GOT3 (cell line): ENCODE data around the gene MED15.

Experiments used
- DNase-seq: peaks from one replicate; lab custom pipeline; 2025; ENCODE audit warnings: mixed read lengths; lab: John Stamatoyannopoulos, UW

Gene MED15

GRCh38 chr22:20510811-20511577 lies 3.6 kb downstream of the MED15 start:
- no peak for DNase-seq

DNA sequence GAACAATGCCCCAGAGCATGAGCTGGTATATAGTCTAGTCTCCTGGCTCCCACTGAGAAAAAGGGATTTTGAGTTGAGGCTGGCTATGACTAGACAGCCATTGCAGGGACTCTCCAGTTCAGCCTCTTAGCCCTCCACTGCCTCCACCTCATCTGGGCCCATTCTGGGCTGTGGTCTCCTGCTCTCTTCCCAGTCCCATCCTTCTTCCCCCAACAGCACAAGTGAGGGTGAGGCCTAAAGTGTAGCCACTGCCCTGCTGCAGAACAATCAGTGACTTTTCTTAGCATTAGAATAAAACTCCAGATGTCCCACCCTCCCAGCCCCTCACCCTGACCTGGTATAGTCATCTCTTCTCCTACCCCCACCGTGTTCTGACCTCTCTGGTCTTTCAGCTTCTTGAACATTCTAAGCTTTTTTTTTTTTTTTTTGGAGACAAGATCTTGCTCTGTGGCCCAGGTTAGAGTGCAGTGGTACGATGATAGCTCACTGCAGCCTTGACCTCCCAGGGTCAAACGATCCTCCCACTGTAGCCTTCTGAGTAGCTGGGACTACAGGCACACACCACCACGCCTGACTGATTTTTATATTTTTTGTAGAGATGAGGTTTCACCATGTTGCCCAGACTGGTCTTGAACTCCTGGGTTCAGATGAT lies 4.3 kb downstream of the MED15 start:
- no peak for DNase-seq

GRCh38 chr22:20514658-20515406 lies 7.4 kb downstream of the MED15 start:
- DNase-seq = no peak

- no peak for DNase-seq
These were observed 9.0 kb downstream of the MED15 start for GRCh38 chr22:20516399-20516798.

DNA sequence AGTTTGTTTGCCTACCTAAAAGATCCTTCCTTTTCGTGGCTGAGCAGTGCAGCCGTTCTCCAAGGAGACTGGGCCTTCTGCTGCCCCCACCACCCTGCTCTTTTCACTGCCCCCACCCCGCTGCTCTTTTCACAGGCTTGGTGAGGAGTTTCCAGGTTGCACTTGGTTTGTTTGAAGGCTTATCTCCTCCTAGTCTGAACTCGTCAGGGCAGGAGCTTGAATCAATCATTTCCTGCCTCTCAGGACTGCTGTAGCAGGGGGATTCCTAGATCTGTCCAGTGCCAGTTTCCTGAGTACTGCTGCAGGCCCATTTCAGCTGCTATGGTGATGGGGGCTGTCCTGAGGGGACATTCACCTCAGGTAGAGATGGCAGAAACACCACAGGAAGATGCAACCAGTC lies 10.0 kb downstream of the MED15 start:
- DNase-seq = no peak

- DNase-seq = no peak
These were observed 10.6 kb downstream of the MED15 start for GRCh38 chr22:20517841-20518592.

DNA sequence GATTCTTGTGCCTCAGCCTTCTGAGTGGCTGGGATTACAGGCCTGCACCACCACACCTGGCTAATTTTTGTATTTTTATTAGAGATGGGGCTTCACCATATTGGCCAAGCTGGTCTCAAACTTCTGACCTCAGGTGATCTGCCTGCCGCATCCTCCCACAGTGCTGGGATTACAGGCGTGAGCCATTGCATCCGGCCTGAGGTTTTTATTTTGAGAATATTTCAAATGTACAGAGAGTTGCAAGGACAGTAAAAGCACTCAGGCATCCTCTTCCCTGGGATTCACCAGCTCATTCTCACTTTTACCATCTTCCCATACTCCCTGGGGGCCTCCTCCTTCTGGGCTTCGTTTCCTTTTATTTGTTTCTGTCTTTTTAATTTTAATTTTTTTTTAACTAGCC lies 12.1 kb downstream of the MED15 start:
- no peak for DNase-seq

DNA sequence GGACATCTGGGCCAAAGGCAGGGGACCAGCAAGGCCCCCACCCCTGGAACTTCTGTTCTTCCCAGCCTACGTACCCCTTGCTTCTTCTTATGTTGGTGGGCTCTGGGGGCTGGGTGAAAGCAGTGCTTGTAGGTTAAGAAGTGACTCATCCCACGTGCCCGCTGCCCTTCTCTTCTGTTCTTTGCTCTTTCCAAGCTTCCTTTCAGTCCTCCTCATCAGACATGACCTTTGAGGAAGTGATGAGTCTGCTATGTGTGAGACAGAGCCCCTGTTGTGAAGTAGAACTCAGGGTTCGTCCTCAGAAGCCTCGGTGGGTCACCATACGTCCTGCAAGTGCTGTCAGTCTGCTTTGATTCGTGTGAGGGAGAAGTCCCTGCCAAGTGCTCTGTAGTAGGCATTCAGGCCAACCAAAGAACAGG lies 12.7 kb downstream of the MED15 start:
- no peak for DNase-seq

GRCh38 chr22:20522134-20523004 lies 15.0 kb downstream of the MED15 start:
- no peak for DNase-seq

- no peak for DNase-seq
These were observed 15.9 kb downstream of the MED15 start for GRCh38 chr22:20523086-20523983.

GRCh38 chr22:20524004-20524481 lies 16.6 kb downstream of the MED15 start:
- DNase-seq = no peak

GRCh38 chr22:20525048-20525447 lies 17.6 kb downstream of the MED15 start:
- DNase-seq = no peak

DNA sequence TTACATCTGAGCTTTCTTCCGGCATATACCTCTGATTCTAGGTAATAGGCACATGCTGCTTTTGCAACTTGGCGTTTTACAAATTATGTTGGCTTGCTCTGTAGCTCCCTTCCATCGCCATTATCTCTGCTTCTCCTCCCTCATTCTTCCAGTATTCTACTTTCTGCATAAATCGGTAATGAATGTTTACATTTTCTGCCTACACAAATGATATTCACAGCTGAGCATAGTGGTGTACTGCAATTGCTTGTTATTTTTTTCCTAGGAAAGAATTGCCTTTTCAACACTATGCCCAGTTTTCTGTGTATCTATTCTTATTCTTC lies 18.9 kb downstream of the MED15 start:
- DNase-seq = no peak

- no peak for DNase-seq
These were observed 19.4 kb downstream of the MED15 start for GRCh38 chr22:20526628-20527355.

DNA sequence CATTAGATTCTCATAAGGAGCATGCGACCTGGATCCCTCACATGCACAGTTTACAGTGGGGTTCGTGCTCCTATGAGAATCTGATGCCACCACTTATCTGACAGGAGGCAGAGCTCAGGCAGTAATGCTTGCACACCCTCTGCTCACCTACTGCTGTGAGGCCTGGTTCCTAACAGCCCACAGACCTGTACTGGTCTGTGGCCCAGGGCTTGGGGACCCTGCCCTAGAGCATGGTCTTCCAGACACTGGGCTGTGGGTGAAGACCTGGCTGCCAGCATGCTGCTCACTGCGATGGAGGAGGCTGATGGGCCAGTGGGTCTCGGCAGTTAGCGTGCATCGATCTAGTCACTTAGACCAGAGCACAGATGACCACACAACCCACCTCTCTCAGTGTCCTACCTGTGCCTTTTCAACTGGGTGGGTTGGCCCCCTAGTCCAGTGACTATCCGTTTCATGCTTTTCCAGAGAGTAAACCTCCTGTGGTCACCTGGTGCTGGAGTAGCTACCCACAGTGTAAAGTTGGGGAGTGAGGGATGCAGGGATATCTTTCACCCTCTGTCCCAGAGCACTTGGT lies 21.1 kb downstream of the MED15 start:
- no peak for DNase-seq

- DNase-seq = no peak
These were observed 23.2 kb downstream of the MED15 start for GRCh38 chr22:20530368-20531153.

DNA sequence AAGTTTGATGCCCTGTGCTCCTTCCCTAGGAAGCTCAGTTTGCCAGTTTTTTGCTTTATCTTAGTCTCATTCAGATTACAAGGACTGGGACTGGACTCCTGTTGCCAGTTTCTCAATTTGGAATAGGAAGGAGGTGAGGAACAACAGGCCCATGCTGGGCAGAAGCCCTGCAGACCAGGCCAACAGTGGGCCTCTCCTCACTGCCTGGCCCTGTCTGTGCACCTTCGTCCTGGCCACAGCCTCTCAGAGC lies 23.7 kb downstream of the MED15 start:
- no peak for DNase-seq

DNA sequence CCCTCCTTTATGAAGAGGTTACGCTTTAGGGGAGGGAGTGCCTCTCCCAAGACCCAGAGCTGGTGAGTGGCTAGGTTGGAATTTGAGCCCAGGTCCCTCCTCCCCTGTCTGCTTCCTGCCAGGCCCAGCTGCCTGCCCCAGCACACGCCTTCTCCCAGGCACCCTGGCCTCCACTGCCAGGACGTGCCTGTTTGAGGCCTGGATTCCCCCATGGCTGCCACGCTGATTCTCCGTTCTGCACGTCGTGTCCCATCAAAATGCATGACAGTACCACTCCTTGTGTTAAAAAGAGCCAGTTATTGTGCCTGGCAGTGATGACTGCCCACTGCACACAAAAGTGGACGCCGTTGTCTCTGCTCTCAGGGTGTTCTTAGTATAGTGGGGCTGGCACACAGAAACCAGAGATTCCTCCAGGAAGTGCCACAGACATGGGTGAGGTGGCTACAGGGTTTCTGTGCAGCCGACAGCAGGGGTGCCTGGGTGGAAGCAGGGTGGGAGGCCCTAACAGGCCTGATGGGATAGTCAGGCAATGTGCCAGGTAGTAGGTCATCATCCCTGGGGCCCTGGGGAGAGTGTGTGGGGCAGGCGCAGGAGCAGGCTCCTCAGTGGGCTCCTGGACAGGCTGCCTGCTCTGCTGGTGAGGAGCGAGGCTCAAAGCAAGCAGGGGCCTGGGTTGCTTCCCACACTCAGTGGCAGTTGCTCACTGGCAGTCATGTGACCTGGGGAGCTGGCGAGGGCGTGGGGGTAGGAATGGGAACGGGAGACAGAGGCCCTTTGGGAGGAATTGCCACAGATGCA lies 24.2 kb downstream of the MED15 start:
- no peak for DNase-seq
